Measurements from ENCODE around the gene ARHGAP12. TPM values are rescaled to one million over a fixed set of nuclear protein-coding genes. Genes with fewer than 3 reads are reported as not detected.

ARHGAP12 gene
- total RNA-seq, 1 donor from 2014 or later, result 11.4 TPM

GRCh38 chr10:31847515-31847914, 81.1 kb downstream of the ARHGAP12 start:
- no peak for TF ChIP-seq CTCF (IDR thresholded peaks at IDR 0.05)
- no peaks in the 10 kb centered on the region for H3K36me3 ChIP-seq
- no peaks in the 10 kb centered on the region for H3K4me1 ChIP-seq
- no peak overlapping the region for H3K4me3 ChIP-seq
- no peak for DNase-seq (ENCODE audit: low spot score in 2 of 2)
- no peaks in the 10 kb centered on the region for H3K9me3 ChIP-seq
- no peaks in the 10 kb centered on the region for H3K27me3 ChIP-seq
- intact Hi-C loops (cut with DNase I), result no loop called here
- H3K27ac ChIP-seq, result no peak overlapping the region

- H3K27me3 ChIP-seq, result no peaks in the 10 kb centered on the region
- no peak for DNase-seq (ENCODE audit: low spot score in 2 of 2)
- H3K27ac ChIP-seq, result no peak overlapping the region
- no peaks in the 10 kb centered on the region for H3K9me3 ChIP-seq
- intact Hi-C loops (cut with DNase I), result no loop called here
- no peak overlapping the region for H3K4me3 ChIP-seq
- H3K4me1 ChIP-seq, result no peaks in the 10 kb centered on the region
- H3K36me3 ChIP-seq, result no peaks in the 10 kb centered on the region
- no peak for TF ChIP-seq CTCF (IDR thresholded peaks at IDR 0.05)
Measured at GRCh38 chr10:31838709-31839108, 89.9 kb downstream of the ARHGAP12 start.

- intact Hi-C loops (cut with DNase I), result no loop called here
- Histone ChIP-seq H3K36me3 (no peaks in the 10 kb centered on the region), H3K4me1 (no peaks in the 10 kb centered on the region), H3K27me3 (no peaks in the 10 kb centered on the region), H3K4me3 (no peak overlapping the region), H3K9me3 (no peaks in the 10 kb centered on the region), H3K27ac (no peak overlapping the region)
- TF ChIP-seq CTCF (IDR thresholded peaks at IDR 0.05), result no peak
- no peak for DNase-seq (ENCODE audit: low spot score in 2 of 2)
Measured at GRCh38 chr10:31838065-31838464, 90.6 kb downstream of the ARHGAP12 start.

GRCh38 chr10:31836569-31837406, 91.8 kb downstream of the ARHGAP12 start:
- intact Hi-C loops (cut with DNase I), result no loop called here
- Histone ChIP-seq H3K27me3 (no peaks in the 10 kb centered on the region), H3K36me3 (no peaks in the 10 kb centered on the region), H3K27ac (no peak overlapping the region), H3K4me3 (no peak overlapping the region), H3K4me1 (no peaks in the 10 kb centered on the region), H3K9me3 (no peaks in the 10 kb centered on the region)
- TF ChIP-seq CTCF (IDR thresholded peaks at IDR 0.05), result peak; percentile 58 to 80 (median 69)
- DNase-seq (ENCODE audit: low spot score in 2 of 2), result no peak

- no peak for DNase-seq (ENCODE audit: low spot score in 2 of 2)
- Histone ChIP-seq H3K27me3 (no peaks in the 10 kb centered on the region), H3K27ac (no peak overlapping the region), H3K36me3 (no peaks in the 10 kb centered on the region), H3K4me3 (no peak overlapping the region), H3K9me3 (no peaks in the 10 kb centered on the region), H3K4me1 (no peaks in the 10 kb centered on the region)
- no peak for TF ChIP-seq CTCF (IDR thresholded peaks at IDR 0.05)
- intact Hi-C loops (cut with DNase I), result no loop called here
Measured at GRCh38 chr10:31833753-31834152, 94.9 kb downstream of the ARHGAP12 start.

All from ascending aorta (tissue), 2 donors.